Measurements from ENCODE around the gene POLE. TPM values are rescaled to one million over a fixed set of nuclear protein-coding genes. Genes with fewer than 3 reads are reported as not detected.

Gene POLE
- polyA plus RNA-seq, 4 donors, result 36.7 to 68.0 (median 53.0) TPM

DNA sequence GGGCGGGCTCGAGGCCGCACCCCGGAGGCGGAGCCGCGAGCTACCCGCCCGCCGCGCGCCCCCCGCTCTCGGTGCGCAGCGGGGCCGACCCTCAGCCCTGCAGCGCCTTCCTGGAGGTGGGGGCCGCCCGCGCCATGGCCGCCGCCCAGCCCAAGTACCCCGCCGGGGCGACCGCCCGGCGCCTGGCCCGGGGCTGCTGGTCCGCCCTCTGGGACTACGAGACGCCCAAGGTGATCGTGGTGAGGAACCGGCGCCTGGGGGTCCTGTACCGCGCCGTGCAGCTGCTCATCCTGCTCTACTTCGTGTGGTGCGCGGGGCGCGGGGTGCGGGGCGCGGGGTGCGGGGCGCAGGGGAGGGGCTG is 68.5 kb downstream of the POLE start, which contains the start of gene P2RX2:
Gene P2RX2, plus strand, starts transcription at position 94 of the 361 bp plus-strand sequence. Its CDS starts 41 bp downstream, at position 135.
- no peak for DNase-seq (ENCODE audit: low read depth in 4 of 4, low spot score in 2 of 4)

DNA sequence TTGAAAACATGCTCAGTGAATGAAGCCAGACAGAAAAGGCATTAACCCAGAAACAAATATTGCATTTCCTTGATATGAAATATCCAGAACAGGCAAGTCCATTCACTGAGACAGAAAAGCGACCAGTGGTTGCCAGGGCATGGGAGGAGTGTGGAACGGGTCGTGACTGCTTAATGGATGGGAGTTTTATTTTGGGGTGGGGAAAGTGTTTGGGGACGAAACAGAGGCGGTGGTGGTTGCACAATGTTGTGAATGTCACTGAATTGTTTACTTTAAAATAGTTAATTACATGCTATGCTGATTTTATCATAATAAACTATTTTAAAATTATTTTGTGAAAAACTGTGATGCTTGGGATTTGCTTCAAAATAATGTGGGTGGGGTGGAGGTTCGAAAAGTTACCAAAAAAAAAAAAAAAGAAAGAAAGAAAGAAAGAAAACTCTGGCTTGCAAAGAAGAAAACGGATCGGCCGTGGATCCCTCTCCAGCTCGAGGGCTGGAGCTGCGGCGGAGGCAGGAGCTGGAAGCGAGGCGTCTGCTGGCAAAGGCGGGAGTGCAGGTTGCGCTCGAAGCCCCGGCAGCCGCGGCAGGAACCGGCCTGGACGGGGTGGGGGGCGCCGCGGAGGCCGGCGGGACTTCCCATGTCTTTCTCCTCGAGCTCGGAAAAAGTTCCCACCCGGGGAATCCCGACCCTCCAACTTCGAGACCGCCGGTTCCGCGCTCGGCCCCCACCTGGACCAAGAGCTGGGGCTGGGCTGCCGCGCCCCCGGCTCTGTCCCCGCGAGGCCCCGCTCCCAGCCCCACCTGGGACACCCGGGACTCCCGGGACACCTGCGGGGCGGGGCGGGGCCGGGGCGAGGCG is 69.1 kb downstream of the POLE start:
- no peak for DNase-seq (ENCODE audit: low read depth in 4 of 4, low spot score in 2 of 4)

DNA sequence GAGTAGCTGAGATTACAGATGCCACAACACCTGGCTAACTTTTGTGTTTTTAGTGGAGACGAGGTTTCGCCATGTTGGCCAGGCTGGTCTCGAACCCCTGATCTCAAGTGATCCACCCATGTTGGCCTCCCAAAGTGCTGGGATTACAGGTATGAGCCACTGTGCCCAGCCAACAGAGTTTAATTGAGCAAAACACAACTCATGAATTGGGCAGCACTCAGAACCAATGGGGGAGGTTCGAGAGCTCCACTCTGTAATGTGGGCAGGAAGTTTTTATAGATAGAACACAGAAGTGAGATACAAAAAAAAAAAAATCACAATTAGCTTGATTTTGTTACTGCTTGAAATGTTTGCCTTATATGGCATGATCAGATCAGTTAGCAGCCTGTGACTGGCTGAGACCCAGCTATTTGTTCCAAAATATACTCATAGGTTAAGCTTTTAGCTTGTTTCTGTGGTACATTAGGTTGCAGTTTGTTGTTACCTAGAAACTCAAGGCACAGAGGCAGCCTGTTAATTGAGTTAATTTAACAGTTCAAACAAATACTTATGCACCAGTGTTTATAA is 69.9 kb downstream of the POLE start:
- DNase-seq (ENCODE audit: low read depth in 4 of 4, low spot score in 2 of 4), result no peak

DNA sequence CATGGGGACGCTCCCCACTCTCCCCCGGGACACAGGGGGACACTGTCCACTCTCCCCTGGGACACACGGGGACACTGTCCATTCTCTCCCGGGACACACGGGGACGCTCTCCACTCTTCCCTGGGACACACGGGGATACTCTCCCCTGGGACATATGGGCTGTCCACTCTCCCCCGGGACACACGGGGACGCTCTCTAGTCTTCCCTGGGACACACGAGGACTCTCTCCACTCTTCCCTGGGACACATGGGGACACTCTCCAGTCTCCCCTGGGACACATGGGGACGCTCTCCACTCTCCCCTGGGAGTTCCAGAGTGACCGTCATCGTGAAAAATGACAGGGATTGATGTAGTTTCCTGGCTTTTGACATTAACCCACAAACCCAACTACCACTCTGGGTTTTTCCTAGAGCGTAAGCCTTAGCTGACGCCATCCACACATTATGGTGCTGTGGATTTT is 71.5 kb downstream of the POLE start:
- no peak for DNase-seq (ENCODE audit: low read depth in 4 of 4, low spot score in 2 of 4)

DNA sequence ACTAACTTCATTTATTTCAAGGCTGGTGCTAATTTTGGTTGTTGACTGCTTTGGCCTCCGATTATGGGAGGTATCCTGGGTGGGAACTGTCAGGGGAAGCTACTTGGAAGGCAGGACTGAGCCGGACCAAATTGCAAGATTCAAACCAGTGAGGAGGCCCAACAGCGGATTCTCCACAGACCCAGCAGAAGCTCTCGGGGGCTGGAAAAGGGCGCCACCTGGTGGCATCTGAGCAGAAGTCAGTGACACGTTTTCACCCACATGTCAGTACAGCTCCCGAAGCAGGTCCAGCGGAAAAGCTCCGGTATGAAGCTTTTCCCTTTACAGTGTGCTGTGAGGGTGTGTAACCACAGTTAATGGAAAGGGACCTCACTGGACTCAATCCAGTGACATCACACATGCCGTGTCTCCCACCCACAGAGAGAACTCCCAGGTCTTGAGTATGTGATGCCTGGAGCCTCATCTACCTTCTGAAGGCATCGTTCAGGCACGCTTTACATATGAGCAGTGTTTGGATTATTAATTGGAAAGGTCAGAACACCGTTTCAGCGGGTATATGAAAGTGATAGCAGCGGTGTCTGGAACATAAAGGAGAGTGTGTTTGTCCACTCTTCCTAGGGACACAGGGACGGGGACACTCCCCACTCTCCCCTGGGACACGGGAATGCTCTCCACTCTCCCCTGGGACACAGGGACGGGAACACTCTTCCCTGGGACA is 72.1 kb downstream of the POLE start:
- DNase-seq (ENCODE audit: low read depth in 4 of 4, low spot score in 2 of 4), result peak in 2 of 4 donors; percentile 71 to 82

DNA sequence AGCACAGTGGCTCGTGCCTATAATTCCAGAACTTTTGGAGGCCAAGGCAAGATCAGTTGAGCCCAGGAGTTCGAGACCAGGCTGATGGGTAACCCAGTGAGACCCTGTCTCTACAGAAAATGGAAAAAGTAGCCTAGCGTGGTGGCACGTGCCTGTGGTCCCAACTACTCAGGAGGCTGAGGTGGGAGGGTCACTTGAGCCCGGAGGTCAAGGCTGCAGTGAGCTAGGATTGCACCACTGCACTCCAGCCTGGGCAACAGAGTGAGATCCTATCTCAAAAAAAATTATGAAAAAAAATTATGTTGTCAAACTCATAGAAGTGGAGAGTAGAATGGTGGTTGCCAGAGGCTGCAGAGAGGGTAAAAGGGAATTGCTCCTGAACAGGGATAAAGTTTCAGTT is 73.1 kb downstream of the POLE start:
- DNase-seq (ENCODE audit: low read depth in 4 of 4, low spot score in 2 of 4), result no peak

DNA sequence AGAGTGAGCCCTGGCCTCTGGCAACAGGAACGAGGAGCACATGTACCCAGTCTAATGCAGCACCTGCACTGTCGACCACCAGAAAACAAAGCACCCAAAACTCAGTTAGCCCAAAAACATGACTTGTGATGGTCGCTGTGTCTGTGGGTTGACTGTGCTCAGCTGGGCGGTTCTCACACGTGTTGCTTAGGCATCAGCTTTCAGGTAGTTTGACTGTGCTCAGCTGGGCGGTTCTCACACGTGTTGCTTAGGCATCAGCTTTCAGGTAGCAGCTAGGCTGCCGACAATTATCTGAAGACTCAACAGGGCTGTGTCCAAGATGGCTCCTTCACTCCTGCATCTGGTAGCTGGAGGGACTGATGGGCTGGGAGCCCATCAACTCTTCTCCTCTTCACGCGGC is 75.5 kb downstream of the POLE start:
- DNase-seq (ENCODE audit: low read depth in 4 of 4, low spot score in 2 of 4), result no peak

DNA sequence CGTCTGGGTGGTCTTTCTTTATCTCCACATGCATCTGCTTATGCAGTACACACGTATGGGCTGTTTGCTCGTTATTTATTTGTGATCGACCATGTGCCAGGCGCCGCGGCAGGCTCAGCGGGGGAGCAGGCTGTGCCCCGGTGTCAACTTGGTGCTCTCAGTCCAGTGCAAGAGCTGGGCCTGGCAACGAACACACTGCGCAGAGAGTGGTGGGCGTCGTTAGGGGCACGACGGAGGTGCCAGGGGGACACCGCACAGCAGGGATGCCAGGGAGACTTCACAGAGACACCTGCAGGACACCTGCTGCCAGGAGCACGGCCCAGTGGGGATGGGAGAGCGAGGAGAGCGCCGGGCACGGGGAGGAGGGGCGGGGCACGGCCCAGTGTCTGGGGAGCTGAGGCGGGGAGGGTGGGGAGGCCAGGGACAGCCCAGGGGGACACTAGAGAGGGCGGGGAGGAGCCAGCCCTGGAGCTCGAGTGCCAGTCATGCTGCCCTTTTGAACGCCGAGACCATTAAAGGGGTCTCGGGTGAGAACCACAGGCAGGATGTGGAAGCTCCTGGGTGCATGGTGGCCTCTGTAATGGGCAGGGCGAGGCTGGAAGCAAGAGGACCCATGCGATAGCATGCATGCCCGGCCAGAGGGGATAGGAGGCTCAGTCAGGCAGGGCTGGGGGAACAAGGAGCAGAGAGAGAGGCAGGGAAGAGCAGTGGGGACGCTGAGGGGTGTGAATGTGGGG is 76.1 kb downstream of the POLE start:
- no peak for DNase-seq (ENCODE audit: low read depth in 4 of 4, low spot score in 2 of 4)

DNA sequence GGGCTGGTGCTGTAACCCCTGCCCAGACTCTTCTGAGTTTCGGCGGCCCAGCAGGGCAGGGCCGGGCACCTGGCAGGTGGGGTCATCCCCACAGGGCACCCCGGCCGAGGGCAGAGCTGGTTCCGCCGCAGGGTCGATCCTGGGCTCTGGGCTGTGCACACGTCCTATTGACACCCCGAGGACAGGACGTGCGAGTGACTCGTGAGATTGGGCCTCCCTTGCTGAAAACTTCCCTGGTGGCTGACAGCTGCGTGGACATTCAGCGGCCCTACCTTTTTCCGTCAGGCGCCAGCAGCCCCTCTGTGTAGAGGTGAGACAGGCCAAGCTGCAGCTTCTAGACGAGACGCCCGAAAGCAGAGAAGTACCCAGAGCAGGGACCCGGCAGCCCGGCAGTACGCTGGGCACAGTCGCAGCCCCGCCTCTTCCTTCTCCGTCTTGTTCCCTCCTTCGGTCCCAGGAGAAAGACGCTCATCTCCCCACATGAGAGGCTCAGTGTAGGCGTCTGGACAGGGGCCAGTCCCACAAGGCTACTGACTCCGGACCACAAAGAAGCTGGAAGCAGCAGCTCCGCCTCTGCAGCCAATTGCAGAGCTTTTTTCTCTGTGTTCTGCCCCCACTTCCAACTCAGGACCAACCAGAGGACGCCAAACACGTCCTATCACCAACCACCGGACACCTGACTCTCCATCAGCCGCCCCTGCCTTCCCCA is 76.9 kb downstream of the POLE start, which contains the start of gene LRCOL1:
Gene LRCOL1, minus strand, starts transcription at position 532 of the 709 bp plus-strand sequence. CDS start 4,331 bp downstream, outside the sequence.
- no peak for DNase-seq (ENCODE audit: low read depth in 4 of 4, low spot score in 2 of 4)

DNA sequence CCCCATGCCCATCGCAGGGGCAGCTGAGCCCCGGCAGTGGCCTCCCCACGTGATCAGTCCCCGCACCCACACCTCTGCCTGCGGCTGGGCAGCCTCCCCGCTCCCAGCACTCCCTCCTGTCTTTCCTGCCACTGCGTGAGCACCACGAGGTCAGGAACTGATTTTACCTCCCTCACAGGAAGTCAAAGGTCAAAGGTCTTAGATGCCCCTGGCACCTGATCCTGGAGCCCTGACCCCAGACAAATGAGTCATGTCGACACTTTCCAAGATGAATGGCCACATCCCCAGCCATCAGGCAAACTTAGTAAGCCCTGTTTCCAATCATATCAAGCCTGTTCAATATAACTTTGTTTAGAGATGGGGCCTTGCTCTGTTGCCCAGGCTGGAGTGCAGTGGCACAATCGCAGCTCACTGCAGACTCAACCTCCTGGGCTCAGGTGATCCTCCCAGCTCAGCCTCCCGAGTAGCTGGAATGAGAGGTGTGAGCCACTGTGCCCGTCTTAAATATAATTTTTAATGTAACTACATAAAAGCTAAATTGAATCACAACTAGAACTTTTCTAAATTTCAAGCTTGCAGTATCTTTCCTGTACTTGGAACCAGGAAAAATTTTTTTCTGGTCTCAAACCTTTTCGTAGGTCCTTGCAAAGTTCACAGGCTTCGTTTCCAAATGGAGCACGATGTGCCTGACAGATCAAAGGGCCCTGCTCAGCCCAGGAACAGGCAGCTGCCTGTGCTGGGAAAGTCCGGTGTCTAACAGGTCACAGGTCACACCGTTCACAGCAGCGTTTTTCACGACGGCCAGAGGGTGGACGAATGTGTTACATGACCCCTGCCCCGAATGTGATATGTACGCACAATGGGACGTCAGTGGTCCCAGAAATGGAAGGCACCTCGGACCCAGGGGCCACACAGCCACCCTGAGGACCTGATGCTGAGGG is 78.6 kb downstream of the POLE start:
- DNase-seq (ENCODE audit: low read depth in 4 of 4, low spot score in 2 of 4), result no peak

DNA sequence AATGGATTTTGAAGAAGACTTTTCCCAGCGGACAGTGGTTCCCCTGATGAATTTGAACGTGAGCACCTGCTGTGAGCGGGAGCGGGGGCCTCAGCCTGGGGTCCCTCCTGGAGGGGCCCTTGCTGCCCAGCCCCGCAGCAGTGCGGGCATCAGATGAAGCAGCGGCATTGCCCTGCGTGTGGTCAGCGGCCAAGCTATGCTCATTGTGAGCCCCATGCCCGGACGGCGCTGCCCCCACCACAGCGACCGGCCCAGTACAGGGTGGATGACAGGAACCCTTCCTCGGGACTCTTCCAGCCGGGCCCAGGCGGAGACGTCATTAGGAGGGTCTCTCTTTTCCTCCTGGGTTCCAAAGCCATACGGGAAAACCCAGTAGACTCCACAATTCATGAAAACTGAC is 80.2 kb downstream of the POLE start:
- no peak for DNase-seq (ENCODE audit: low read depth in 4 of 4, low spot score in 2 of 4)

DNA sequence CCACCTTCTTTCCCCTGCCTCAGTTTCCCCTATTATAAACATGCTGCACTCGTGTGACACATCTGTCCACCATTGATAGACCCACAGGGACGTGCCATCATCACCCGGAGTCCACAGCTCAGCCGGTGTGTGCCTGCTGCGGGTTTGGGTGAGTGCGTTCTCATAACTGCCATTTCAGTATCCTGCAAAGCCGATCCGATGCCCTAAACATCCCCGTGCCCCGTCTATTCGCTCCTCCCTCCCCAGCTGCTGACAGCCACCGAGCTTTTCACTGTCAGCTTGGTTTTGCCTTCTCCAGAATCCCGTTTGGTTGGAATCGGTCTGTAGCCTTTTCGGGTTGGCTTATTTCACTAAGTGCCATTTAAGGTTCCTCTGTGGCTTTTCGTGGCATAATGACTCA is 80.7 kb downstream of the POLE start:
- DNase-seq (ENCODE audit: low read depth in 4 of 4, low spot score in 2 of 4), result no peak

DNA sequence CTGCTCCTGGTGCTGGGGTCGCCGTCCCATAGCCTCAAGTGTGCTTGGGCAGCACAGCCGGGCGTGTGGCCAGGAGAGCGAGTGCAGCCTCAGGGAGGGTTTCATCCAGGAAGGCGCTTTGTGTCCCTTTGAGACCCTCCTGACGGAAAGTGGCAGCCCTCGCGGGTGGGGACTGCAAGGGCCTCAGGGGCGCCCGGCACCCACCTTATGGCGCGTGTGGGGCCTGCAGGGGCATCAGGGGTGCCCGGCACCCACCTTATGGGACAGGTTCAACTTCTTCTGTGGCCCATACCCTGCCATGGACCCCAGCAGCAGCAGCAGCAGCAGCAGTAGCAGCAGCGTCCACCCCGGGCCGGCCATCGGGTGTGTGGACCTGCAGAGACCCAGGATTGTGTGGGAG is 81.2 kb downstream of the POLE start:
- no peak for DNase-seq (ENCODE audit: low read depth in 4 of 4, low spot score in 2 of 4)

DNA sequence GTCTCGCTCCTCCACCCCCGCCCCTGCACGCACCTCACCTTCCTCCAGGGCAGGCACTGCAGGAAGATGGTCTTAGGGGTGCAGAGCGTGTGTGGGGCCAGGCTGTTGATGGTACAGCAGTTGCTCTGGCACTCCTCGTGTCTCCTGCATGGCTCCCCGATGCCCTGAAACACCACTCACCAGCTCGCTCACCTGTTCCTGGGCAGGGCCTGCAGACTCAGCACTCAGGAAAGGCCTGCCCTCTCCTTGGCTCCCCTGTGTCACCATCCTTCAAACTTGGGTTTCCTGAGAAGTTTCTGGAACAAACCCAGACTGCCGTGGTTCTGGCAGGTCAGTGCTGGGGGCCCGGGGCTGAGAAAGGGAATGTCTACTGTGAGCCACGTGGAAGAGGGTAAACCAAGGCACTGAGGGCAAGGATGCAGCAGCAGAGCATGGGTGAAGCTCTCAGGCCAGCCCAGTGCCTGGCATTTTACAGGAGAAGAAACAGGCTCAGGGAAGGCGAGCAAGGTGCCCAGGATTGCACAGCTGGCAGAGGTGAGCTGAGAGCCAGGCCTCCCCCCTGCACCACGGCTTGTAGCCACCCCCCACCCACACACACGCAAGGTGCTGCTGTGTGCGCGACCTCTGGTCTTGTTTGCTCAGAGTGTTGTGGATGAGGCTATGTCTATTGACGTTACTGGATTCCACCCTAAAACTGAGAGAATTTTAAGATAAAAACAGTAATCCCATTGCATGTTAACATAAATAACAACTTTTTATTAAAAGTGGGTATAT is 82.3 kb downstream of the POLE start:
- no peak for DNase-seq (ENCODE audit: low read depth in 4 of 4, low spot score in 2 of 4)

DNA sequence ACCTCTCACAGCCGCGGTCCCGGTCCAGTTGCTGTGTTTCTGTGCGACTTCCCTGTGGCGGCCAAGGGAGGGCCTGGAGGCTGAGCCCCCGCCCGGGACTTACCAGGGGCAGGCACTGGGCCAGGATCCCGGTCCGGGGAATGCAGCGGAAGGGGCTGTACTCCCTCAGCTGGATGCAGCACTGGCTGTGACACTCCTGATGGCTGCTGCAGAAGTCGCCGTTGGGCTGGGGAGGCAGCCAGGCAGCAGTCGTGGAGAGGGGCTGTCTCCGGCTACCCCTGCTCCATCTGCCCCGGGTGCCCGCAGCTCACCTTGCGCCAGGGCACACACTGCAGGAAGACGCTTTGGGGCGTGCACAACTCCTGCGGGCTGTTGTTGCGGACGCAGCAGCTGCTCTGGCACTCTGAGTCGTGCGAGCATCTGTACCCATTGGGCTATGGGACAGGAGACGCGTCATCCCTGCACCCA is 83.0 kb downstream of the POLE start:
- no peak for DNase-seq (ENCODE audit: low read depth in 4 of 4, low spot score in 2 of 4)

DNA sequence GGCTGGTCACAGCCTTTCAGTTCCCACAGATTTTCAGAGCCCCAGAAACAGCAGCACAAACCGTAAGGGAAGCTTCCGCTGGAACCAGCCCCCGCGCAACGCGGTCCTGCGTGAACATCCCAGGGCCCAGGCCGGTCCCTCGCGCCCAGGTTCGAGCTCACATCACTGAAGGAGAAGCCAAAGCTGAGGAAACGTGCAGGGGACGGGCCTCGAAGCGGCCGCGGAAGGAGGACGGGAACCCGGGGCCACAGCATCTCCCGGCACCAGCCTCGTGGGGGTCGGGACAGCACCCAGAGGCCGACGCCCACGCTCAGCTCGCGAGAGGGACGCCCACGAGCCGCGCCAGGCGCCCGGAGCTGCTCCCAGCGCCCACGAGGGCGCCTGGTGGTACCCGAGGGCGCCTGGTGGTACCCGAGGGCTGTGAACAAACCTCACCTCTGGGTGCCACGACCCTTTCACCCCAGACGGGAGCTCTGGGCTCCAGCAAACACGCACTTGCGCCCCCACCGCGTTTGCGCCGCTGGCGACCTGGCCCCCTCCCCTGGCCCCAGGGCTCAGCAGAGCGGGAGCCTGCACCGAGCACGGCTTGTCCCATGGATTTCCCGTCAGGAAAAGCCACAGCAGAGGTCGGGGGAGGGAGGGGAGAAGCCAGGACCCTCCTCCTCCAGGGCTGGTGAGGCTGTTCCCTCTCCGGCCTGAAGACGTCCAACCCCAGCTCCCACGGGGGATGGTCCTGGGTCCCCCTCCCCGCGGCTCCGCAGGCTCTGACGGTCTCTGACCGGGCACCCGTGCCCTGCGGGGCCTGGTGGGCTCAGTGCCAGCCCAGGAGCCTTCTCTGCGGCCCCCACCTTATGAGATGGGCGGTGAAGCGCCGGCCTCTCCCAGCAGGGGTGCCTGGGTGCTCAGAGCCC is 83.6 kb downstream of the POLE start:
- DNase-seq (ENCODE audit: low read depth in 4 of 4, low spot score in 2 of 4), result no peak

All from left renal cortex interstitium (tissue), 4 donors.